ENCODE results near the gene NTSR1.

- TF ChIP-seq CTCF (IDR thresholded peaks at IDR 0.05) = no peak
- TF ChIP-seq POLR2A (IDR thresholded peaks at IDR 0.05) = no peak
- TF ChIP-seq POLR2AphosphoS5 (IDR thresholded peaks at IDR 0.05) = no peak
Measured at GRCh38 chr20:62762801-62763368, 54.2 kb downstream of the NTSR1 start.
